A673 (cell line): Measurements from ENCODE around the gene CTNNA3.

Experiments used
- CTCF ChIP-seq: fragments of 300-800, 200-600 bp; sonication (generic); conservative IDR thresholded peaks from 2 replicates; pipeline ENCODE4 v1.5.1; 2017; ENCODE audit warnings: low read depth, mild to moderate bottlenecking, antibody characterized with exemption, low read length, moderate library complexity, mixed read lengths
- EZH2 ChIP-seq: fragments of 200-600 bp; sonication (generic); IDR thresholded peaks from 2 replicates; pipeline ENCODE4 v1.6.1; 2017; ENCODE audit warnings: borderline replicate concordance, low read depth, mild to moderate bottlenecking, mixed read lengths, antibody characterized with exemption, low read length; ENCODE audit not compliant: poor library complexity, severe bottlenecking

DNA sequence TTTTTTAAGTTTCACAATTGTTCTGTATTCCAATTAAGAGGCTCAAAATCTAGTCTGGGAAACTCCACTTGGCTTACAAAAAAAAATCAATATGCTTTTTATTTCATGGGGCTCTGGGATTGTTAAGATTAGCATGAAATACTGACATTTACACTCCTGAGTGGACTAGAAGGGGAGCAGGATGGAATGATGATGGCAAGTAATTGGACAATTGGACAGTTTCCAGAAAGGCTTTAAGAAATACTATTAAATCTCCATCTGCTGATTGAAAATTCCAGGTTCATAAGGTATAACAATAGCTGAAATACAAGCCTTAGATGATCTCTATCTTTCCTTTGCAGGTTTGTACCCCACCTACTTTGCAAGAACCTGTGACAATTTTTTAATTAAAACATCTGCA, 585.7 kb downstream of the CTNNA3 start:
- TF ChIP-seq CTCF = no peak
- no peak for TF ChIP-seq EZH2
